GM21723 (cell line): ENCODE data around the gene IL17C.
"Not testable (repeated sequence)": the region's sequence is repeated elsewhere in the genome, so short reads cannot be mapped to it uniquely, and the experiment has no call there.

Experiments used
- ATAC-seq: cut with Tn5 transposase; IDR thresholded peaks from one replicate; pipeline ENCODE4 v1.9.1; 2021; ENCODE audit warnings: mild to moderate bottlenecking, moderate library complexity; ENCODE audit not compliant: unreplicated experiment

Gene IL17C

GRCh38 chr16:88609426-88609825, 28.9 kb upstream of the IL17C start:
- ATAC-seq = not testable (repeated sequence)

GRCh38 chr16:88610080-88610479, 28.3 kb upstream of the IL17C start:
- no peak for ATAC-seq

- ATAC-seq = no peak
Observed at GRCh38 chr16:88610909-88611812, 27.2 kb upstream of the IL17C start.

GRCh38 chr16:88613293-88613692, 25.1 kb upstream of the IL17C start:
- no peak for ATAC-seq

DNA sequence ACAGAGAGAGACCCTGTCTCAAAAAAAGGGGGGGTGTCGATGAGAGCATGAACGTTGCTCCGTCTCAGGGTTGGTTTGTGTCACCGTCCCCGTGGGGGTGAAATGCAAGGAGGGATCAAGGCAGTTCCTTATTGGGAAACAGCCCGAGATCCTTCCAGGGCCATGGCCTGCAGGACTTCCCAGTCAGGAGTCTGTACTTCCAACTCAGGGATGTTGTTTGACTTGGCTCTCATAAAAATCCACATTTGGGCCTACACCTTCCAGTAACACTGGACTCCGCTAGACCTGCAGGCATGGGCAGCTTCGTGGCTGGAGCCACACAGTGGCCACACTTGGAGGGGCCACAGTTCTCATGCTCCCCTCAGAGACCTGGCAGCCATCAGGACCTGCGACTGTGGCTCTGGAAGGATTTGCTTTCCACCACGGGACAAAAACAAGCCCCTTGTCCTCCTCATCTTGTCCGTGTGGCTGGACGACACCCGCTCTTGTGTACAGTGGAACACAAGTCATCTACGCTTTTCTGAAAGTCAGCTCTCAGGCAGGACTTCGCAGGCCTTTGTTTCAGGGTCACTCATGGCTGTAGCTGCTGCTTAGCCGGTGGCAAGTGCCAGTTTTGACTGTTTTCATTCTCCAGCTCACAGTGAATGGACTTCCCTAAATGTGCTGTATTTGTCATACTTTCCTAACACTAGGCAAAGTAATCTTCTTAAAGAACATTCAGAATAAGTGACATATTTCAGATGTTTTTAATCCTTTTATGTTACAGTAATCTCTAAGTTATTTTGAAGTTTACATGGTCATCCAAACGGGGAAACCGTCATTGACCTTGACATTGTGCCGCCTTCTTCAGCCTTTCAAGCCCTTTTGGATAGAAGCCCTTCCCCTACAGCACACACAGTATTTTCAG, 24.2 kb upstream of the IL17C start:
- ATAC-seq = no peak

DNA sequence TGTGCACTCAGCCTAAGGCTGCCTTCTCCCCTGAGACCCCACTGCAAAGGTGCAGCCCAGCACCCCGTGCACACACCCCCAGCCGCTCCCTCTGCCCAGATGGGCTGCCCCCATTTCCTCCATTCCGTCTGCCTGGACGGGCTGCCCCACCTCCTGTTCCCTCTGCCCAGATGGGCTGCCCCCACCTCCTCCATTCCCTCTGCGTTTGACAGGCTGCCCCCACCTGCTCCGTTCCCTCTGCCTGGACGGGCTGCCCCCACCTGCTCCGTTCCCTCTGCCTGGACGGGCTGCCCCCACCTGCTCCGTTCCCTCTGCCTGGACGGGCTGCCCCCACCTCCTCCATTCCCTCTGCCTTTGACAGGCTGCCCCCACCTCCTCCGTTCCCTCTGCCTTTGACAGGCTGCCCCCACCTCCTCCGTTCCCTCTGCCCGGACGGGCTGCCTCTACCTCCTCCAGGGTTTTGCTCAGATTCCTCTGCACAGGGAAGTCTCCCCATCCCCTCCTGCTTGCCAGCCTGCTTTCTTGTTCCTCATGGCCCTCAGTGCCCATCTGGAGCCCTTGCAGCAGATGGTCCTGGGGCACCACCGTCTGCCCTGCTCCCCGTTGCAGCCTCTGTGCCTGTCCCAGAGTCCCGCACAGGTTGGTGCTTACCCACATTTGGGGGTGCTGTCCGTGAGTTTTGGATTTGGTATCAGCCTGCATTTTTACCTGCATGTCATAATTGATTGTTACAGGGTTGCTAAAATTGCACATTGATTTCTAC, 23.4 kb upstream of the IL17C start:
- no peak for ATAC-seq

DNA sequence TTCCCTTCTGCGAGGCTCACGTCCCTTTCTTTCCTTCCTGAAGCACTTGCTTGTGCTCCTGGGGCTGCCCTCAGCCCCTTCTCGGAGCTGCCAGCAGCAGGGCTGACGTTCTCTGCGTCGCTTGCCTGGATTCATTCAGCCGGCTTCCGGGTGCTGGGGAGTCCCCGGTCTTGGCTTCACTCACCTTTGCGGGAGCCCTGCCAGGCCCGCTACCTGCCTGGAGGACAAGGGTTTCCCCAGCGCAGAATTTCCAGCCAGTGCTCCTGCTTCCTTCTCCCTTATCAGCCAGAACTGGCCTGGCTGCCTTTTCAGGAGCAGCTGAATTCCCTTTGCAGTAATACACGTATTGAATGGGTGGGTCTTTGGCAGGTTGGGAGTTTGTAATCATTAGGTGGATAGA, 22.1 kb upstream of the IL17C start:
- ATAC-seq = no peak

DNA sequence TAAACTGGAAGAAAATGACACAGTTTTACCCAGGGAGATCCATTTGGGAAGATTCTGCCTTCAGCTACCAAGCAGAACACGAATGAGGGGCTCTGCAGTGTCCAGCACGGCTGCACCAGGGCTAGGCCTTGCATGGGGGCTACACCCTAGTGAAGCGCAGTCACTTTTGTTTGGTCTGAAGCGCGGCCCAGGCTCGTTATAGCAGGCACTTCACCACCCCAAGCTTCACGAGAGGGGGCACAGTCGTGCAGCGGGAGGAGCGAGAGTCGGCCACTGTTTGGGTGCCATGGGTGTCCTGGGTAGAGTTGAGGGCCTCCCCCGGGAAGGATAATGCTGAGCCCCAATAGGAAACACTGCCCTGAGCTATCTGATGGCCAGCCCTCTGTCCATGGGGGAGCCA, 21.6 kb upstream of the IL17C start:
- no peak for ATAC-seq

DNA sequence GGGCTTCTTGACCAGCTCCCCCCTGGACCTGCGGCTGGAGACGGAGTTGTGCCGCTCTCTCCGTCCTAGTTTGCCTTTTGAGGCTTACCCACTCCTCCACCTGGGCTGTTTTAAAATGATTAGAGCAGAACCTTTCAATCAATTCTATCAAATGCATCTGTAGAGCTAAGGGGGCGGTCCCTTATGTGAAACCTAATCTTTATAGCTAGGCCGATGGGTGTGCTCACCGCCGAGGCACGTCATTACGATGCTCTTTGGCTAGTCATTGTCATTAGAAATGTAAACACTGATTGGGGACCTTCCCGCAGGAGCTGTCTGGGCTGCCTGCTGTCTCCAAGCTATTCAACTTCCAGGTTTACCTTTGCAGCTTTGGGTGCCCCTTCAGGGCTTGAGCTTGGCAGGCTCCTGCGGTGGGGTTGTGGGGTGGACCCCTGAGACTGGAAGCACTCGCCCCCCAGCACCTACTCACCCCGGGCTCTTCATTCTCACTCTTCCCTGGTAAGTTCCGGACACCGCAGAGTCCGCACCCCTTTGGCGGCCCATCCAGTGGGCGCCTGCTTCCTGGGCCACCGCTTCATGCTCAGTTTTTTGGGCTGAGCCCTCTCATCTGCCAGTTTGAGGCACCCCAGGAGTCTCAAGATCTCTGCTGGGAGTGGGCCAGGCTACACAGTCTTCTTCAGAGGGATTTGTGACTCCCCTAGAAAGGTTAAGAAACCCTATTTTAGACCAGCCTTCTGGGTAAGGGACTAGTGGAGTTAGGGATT, 20.9 kb upstream of the IL17C start:
- no peak for ATAC-seq

DNA sequence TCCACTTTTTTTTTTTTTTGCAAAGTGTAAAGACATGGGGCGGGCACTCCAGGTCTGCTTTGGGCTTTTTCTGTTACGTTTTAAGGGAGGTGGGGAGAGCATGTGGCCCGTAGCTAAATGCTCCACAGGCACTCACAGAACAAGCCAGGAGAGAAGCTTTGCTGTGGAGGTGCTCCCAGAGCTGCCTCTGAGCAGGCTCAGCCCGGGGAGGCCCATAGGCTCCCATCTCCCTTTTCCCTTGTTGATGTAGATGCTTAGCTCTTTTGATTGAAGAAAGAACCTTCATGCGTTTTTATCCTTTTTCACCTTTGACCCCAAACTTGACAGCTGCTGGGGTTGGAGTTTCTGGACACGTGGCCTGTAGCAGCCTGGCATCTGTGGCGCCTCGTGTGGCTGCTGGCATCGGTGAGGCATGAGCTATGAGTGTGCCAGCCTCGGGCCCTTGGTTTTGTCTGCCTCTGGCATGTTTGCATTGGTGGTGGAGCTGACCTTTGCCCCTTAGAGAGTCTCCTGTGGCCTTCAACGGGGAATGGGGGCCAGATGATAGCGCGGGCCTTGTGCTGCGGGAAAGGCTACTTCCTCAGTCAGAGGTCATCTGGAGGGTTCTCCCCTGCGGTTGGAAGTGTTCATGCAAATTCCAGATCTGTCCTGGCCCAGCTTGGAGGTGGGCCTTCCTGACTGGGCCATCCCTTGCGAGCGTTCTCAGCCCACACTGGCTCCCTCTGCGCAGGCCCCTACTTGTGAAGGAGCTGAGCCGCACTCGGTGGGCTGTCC, 20.0 kb upstream of the IL17C start:
- ATAC-seq = no peak

- no peak for ATAC-seq
Observed at GRCh38 chr16:88618956-88619667, 19.3 kb upstream of the IL17C start.

DNA sequence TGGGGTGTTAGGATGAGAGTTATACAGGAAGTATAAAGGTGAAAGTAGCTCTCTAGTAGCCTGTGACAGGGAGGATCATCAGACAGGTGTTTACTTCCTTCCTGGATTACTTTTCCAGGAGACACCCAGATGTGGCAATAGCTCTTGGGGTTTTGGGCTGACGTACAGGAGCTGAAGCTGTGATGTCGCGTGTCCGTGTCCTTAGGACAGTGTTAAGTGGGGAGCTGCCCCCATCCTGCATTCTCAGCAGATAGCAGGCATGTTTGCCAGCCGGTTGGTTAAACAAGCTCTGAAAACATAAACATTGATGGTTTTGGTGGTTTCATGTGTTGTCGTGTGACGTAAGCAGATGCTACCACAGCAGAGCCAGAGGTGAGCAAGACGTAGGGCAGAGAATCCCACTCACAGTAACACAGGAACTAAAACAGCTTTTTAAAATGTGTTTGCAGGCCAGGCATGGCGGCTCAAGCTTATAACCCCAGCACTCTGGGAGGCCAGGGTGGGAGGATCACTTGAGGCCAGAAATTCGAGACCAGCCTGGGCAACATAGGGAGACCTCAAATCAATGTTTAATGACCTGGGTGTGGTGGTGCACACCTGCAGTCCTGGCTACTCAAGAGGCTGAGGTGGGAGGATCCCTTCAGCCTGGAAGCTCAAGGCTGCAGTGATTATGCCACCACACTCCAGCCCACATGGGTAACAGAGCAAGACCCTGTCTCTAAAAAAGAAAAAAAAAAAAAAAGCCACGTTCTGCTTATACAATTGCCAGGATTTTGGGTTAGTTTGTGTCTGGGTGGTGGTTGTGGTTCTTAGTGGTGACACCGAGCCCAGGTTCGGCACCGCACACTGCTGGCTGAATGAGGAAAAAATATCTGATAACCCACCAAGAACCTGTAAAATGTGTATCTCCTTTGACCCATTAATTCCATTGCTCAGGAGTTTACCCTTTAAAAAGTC, 18.2 kb upstream of the IL17C start:
- no peak for ATAC-seq

DNA sequence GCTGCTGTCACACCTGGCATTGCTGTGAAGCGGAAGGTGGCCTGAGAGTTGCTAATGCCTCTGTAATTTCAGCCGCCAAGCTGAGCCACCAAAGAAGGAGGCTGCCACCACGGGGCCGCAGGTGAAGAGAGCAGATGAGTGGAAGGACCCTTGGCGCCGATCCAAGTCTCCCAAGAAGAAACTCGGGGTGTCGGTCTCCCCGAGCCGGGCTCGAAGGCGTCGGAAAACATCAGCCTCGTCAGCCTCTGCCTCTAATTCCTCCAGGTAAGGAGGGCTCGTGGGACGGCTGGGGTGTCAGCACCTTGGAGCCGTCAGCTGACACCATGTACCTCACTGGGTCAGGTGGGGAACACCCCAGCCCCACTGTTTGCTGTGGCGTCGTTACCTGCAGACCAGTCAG, 16.2 kb upstream of the IL17C start:
- ATAC-seq = no peak

GRCh38 chr16:88622866-88623265, 15.5 kb upstream of the IL17C start:
- ATAC-seq = no peak

GRCh38 chr16:88623858-88624257, 14.5 kb upstream of the IL17C start:
- no peak for ATAC-seq

DNA sequence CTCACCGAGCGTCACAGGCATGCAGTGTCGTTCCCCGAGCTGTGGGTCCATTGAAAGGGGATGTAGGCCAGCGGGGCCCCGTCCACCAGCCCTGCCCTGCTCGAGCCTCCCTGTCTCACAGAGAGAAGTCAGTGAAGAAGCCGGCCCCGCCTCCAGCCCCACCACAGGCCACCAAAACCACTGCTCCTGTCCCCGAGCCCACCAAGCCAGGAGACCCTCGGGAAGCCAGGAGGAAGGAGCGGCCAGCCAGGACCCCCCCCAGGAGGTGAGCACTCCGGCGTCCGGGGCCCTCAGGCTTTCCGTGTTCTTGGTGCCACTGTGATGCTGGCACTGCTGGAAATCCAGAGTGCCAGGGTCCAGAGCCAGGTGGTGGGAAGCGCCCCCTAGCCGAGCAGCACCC, 13.9 kb upstream of the IL17C start:
- ATAC-seq = no peak

GRCh38 chr16:88624977-88625576, 13.3 kb upstream of the IL17C start:
- no peak for ATAC-seq
